Endothelial cell of umbilical vein (primary cell): ENCODE measurements around the gene IFT57.

Experiments
- POLR2A ChIP-seq: IDR thresholded peaks from 2 replicates; pipeline ENCODE4 v1.6.1; 2012; ENCODE audit warnings: low read depth, mild to moderate bottlenecking, control low read depth, low read length
- POLR2AphosphoS5 ChIP-seq: IDR thresholded peaks from 2 replicates; pipeline ENCODE4 v1.6.1; 2012; ENCODE audit warnings: low read depth, mild to moderate bottlenecking, control low read depth, low read length, moderate library complexity; ENCODE audit not compliant: insufficient read depth
- TF ChIP-seq, protein P1 (sequence below), 2 donors: IDR thresholded peaks; 1 replicate in 1 of 2; 2 replicates in 1 of 2; pipeline ENCODE4 v1.5.1; 2011; ENCODE audit warnings: low read length in 2 of 2, mild to moderate bottlenecking in 2 of 2, moderate library complexity in 2 of 2, control low read depth in 1 of 2, inconsistent platforms in 1 of 2, low read depth in 1 of 2; ENCODE audit not compliant: insufficient read depth in 1 of 2; ENCODE audit errors: extremely low read depth in 1 of 2
- TF ChIP-seq, protein P2 (sequence below): IDR thresholded peaks from 2 replicates; pipeline ENCODE4 v1.6.1; 2011; ENCODE audit not compliant: insufficient read depth, insufficient read length

DNA sequence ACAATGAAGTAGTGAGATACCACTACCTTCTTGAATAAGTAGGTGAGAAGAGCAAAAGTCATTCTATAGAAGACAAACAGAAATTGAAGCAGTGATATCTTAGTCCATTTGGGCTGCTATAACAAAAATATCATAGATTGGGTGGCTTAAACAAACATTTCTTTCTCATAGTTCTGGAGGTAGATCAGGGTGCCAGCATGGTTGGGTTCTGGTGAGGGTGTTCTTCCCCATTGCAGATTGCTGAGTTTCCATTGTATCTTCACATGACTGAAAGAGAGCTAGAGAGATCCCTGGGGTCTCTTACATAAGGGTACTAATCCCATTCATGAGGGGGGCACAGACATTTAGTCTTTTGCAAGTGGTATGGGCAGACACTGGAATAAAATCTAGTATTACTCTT lies 32.9 kb upstream of the IFT57 start:
- TF ChIP-seq POLR2A (no peak), POLR2AphosphoS5 (no peak)
- TF ChIP-seq, protein P1, sequence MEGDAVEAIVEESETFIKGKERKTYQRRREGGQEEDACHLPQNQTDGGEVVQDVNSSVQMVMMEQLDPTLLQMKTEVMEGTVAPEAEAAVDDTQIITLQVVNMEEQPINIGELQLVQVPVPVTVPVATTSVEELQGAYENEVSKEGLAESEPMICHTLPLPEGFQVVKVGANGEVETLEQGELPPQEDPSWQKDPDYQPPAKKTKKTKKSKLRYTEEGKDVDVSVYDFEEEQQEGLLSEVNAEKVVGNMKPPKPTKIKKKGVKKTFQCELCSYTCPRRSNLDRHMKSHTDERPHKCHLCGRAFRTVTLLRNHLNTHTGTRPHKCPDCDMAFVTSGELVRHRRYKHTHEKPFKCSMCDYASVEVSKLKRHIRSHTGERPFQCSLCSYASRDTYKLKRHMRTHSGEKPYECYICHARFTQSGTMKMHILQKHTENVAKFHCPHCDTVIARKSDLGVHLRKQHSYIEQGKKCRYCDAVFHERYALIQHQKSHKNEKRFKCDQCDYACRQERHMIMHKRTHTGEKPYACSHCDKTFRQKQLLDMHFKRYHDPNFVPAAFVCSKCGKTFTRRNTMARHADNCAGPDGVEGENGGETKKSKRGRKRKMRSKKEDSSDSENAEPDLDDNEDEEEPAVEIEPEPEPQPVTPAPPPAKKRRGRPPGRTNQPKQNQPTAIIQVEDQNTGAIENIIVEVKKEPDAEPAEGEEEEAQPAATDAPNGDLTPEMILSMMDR (IDR thresholded peaks at IDR 0.05; ENCODE audit: extremely low read depth in 1 of 2, insufficient read depth in 1 of 2, low read depth in 1 of 2, low read length in 2 of 2), result no peak
- TF ChIP-seq, protein P2, sequence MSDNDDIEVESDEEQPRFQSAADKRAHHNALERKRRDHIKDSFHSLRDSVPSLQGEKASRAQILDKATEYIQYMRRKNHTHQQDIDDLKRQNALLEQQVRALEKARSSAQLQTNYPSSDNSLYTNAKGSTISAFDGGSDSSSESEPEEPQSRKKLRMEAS, result no peak
